Medulla oblongata (tissue), 1 donor: ENCODE measurements around the gene CA10.

Experiments used
- DNase-seq: peaks from one replicate; pipeline ENCODE4 v3.0.0-alpha.2; 2015; ENCODE audit errors: extremely low spot score

CA10 gene

GRCh38 chr17:51601622-51602261, 556.8 kb downstream of the CA10 start:
- DNase-seq: no peak

GRCh38 chr17:51598824-51599223, 559.7 kb downstream of the CA10 start:
- DNase-seq: no peak

GRCh38 chr17:51597345-51597744, 561.2 kb downstream of the CA10 start:
- no peak for DNase-seq

- DNase-seq: no peak
Measured at GRCh38 chr17:51595826-51596398, 562.6 kb downstream of the CA10 start.

GRCh38 chr17:51590071-51590656, 568.4 kb downstream of the CA10 start:
- peak; percentile 27 for DNase-seq

GRCh38 chr17:51588063-51588462, 570.5 kb downstream of the CA10 start:
- DNase-seq: no peak

GRCh38 chr17:51587516-51587915, 571.0 kb downstream of the CA10 start:
- DNase-seq: no peak

- DNase-seq: peak; percentile 33
Measured at GRCh38 chr17:51585514-51586104, 572.9 kb downstream of the CA10 start.

GRCh38 chr17:51580869-51581268, 577.6 kb downstream of the CA10 start:
- no peak for DNase-seq
